Activated CD4-positive, CD25-positive, alpha-beta regulatory T cell treated with anti-CD3 and anti-CD28 coated beads, Interleukin-2, amount 50 U/mL, for 16 hours (primary cell): Measurements from ENCODE around the gene IGFN1.
"Not testable (repeated sequence)": the region's sequence is repeated elsewhere in the genome, so short reads cannot be mapped to it uniquely, and the experiment has no call there.

Source experiments
- DNase-seq: peaks from one replicate; pipeline ENCODE4 v3.0.0-alpha.2; 2020; ENCODE audit warnings: low read depth, low spot score

Gene IGFN1

DNA sequence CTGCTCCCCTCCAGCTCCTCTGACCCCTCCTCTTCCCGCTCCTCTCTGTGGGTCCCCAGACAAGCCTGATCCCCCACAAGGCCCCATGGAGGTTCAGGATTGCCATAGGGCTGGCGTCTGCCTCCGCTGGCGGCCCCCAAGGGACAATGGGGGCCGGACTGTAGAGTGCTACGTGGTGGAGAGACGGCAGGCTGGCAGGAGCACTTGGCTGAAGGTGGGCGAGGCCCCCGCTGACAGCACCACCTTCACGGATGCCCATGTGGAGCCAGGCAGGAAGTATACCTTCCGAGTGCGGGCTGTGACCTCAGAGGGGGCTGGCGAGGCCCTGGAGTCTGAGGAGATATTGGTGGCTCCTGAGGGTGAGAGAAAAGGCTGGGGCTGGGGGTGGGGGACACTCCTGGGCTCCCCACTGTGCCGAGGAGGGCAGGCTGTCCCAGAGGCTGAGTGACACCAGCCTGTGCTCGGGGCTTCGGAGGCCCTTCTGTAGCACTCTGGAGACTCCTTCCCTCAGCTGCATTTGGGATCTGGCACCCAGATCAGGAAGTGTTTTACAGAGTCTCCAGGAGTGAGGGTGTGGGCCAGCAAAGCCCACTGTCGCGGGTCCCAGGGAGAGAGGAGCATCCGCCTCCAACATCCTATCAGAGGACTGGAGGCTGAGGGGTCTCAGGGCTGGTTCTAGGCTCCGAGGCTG, 25.9 kb downstream of the IGFN1 start:
- DNase-seq = no peak

- DNase-seq = no peak
Measured at GRCh38 chr1:201217146-201217545, 26.5 kb downstream of the IGFN1 start.

- DNase-seq = no peak
Measured at GRCh38 chr1:201217851-201218250, 27.2 kb downstream of the IGFN1 start.

DNA sequence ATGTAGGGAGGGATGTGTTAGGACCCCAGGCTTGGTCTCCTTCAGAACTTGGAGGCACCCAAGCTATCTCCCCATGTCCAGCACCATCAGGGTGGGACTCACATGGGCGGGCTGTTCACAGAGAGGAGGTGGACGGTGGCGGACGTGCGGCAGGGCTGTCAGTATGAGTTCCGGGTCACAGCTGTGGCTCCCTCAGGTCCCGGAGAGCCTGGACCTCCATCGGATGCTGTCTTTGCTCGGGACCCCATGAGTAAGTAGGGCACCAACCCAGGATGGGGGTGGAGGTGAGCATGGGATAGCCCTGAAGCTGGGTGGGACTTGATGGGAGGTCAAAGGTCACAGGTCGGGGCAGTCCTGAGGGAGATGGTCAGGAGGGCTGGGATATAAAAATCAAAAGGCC, 27.8 kb downstream of the IGFN1 start:
- no peak for DNase-seq

GRCh38 chr1:201219481-201220387, 29.1 kb downstream of the IGFN1 start:
- no peak for DNase-seq

DNA sequence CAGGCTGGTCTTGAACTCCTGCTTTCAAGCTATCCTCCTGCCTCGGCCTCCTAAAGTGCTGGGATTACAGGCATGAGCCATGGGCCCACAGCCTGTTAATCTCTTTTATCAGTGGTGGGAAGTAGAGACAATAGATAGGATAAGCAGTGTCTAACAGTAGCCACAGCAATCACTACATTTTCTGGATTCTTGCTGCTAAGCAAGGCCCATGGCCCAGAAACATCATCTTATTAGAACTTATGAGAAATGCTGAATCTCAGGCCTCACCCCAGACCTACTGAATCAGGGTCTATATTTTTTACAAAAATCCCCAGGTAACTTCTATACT, 29.7 kb downstream of the IGFN1 start:
- no peak for DNase-seq

- no peak for DNase-seq
Measured at GRCh38 chr1:201221201-201221846, 30.7 kb downstream of the IGFN1 start.

- DNase-seq = no peak
Measured at GRCh38 chr1:201222125-201222524, 31.5 kb downstream of the IGFN1 start.

DNA sequence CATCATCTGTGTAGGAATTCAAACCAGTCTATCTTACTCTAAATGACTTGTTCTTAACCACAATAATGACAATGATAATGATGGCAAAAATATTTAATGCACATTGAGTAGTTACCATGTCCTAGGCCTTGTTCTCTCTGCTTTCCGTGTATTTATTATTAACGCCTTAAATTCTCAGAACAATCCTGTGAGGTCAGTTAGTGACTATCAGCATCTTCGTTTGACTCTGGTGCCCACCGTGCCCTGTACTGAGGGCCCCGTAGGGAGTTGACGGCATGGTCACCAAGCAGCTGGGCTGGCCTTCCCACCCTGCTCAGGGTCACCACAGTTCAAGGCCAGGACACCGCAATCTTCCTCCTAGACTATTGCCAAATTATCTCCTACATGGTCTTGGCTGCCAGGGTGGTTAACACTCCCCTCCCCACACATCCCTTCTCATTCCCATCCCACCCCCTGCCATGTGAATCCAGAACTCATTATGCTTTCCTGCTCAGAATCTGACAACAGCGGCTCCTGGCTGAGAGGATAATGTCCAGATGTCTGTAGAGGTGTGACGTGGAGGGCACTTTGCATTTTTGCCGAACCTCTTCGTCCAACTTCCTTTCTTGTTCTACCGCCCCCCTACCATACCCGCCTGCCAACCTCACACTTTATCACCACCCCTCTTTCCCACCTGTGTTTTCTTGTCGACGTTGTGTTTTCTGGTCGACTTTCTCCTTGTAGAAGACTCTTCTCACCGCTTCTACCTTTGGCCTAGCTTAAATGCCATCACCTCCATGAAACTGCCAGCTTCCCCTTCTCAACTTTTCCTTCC, 33.4 kb downstream of the IGFN1 start:
- DNase-seq = no peak

GRCh38 chr1:201224666-201225370, 34.2 kb downstream of the IGFN1 start:
- no peak for DNase-seq

DNA sequence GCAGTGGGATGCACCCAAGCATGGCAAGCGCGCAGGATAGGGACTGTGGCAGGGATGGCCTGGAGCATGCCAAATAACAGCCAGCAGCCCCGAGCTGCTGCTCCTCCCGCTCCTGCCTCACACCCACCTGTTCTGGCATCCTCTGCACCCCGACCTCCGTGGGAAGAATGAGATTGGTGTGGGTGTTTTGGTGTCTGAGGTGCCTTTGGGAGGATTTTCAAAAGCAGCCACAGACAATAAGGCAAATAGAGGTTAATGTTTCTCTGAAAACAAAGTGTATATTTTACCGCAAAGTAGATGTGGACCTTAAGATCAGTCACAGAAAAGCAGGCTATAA, 35.5 kb downstream of the IGFN1 start:
- DNase-seq = no peak

GRCh38 chr1:201226859-201227488, 36.4 kb downstream of the IGFN1 start:
- no peak for DNase-seq

DNA sequence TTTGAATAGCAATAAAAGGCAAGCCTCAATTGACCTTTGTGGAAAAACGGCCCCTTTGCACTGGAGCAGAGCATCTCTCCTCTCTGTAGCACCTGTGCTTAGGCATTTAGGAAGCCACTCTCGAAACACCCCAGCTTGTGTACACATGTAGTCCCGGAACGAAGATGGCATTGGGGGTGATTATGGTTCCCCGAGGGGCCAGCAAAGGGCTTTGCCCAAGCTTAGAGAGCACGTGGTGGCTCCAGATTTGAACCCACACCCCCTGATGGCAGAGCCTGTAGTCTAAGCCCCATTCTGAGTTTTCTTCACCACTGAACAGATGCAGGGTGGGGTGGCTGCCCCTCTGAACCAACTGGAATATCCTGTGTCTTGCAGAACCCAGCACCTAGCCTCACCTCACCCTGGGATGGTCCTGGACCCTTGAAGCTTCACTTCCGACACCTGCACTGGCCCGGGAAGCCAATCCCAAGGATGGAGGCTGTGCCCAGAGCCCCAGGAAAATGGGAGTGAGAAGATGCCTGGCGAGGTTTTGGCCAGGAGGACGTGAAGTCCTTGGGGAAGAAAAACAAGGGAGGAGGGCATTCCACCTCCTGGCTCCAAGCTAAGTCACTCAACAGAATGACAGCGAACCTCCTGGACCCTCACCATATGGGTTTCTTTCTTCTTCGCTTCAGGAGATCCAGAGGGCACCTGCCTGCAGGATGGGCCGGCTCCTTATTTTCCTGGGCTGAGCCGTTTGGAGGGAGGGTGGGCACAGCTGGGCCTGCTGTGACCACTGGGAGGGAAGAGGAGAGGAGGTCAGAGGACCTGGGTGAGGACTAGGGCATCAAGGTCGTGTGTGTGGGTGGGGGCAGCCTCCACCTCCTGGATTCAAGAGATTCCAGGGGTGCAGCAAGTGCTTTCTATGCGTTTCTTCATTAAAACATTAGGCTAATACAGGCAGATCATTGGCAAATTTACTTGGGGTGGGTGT, 37.7 kb downstream of the IGFN1 start:
- DNase-seq = no peak

DNA sequence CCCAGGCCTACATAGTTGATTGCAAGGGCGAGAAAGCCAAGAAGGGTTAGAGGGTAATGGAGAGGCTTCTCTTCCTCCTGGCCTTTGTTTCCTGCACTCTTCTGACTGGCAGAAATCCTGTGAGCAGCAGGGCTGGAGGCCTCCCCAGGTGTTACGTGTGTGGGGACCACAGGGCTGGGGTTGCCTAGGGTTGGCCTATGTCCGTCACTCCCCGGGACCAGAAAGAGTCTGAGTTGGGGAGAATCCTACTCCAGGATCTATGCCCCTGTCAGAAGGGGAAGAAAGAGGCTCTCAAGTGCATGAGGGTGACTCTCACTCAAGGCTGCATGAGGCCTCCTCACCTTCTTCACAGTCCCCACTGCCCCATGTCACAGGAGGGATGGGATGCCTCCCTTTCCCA, 38.5 kb downstream of the IGFN1 start:
- DNase-seq = no peak

- no peak for DNase-seq
Measured at GRCh38 chr1:201229771-201230635, 39.4 kb downstream of the IGFN1 start.

DNA sequence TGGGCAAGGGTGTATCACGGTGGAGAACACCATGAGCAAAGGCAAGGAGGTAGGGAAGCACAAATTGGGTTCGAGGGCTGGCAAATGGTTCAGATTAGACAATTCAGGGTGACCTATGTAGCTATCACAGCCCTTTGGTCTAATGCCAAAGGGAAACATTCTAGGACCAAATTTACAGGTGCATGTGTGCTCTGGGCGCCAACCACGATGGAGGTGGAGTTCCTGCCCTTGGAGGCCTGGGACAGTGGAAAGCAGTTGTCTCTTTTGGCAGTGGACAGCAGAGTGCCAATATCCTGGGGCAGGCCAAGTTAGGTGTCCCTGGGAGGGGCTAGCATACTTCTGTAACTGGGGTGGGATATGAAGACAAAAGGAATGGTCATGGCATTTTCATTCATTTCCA, 40.1 kb downstream of the IGFN1 start:
- DNase-seq = no peak

DNA sequence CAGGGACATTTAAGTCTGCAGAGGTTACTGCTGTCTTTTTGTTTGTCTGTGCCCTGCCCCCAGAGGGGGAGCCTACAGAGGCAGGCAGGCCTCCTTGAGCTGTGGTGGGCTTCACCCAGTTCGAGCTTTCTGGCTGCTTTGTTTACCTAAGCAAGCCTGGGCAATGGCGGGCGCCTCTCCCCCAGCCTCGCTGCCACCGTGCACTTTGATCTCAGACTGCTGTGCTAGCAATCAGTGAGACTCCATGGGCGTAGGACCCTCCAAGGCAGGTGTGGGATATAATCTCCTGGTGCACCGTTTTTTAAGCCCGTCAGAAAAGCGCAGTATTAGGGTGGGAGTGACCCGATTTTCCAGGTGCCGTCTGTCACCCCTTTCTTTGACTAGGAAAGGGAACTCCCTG, 49.0 kb downstream of the IGFN1 start:
- DNase-seq = not testable (repeated sequence)

DNA sequence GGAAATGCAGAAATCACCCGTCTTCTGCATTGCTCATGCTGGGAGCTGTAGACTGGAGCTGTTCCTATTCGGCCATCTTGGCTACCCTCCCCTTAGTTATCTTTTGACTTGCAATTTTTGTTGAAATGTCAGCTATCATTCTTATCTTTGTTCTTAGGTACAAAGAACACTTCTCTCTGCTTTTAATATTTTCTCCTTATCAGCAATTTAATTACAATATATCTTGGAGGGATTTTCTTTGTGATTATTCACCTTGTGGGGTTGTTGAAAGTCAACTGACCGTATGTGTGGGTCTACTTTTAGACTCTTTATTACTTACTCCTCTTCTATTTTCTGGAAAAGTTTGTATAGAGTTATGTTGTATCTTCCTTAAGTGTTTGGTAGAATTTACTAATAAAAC, 49.5 kb downstream of the IGFN1 start:
- no peak for DNase-seq

DNA sequence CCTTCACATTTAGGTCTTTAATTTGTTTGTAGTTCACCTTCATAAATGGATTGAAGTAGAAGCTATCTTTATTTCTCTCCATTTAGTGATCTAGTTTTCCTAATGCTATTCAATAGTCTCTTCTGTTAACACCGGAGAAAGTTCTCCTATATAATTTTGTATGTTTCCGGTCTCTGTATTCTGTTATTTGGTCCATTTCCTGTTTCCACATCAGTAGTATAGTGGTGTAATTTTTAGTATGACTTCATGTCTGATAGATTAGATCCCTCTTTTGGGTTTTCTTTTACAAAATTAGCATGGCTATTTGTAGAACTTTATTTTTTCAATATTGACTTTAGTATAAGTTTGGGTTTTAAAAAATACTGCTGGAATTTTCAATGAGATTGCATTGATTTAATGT, 51.1 kb downstream of the IGFN1 start:
- DNase-seq = no peak
